ENCODE results near the gene OLR1. TPM values are rescaled to one million over a fixed set of nuclear protein-coding genes. Genes with fewer than 3 reads are reported as not detected.

Gene OLR1
- total RNA-seq, 2 experiments from 2014 or later = not detected

GRCh38 chr12:10174986-10175614, 3.2 kb upstream of the OLR1 start:
- Histone ChIP-seq H3K4me1 (ENCODE audit: insufficient read depth, low read length) (no peaks in the 10 kb centered on the region), H3K4me3 (ENCODE audit: low read length) (no peak overlapping the region), H3K27me3 (ENCODE audit: control insufficient read depth in 1 of 2, insufficient read depth in 2 of 2, low read length in 2 of 2) (peaks cover 5 to 8% of the 10 kb centered on the region in 2 experiments), H3K27ac (ENCODE audit: low read depth in 1 of 2, low read length in 2 of 2) (no peak overlapping the region), H3K9me3 (ENCODE audit: control insufficient read depth in 1 of 2, insufficient read depth in 1 of 2, low read length in 2 of 2) (no peaks in the 10 kb centered on the region), H3K36me3 (ENCODE audit: insufficient read depth, low read length) (no peaks in the 10 kb centered on the region)
- H3K4me3 Mint-ChIP-seq = no peak overlapping the region
- no peaks in the 10 kb centered on the region for H3K36me3 Mint-ChIP-seq (ENCODE audit: low read depth)
- no peak for DNase-seq
- POLR2A ChIA-PET = no interaction called here
- no peak for TF ChIP-seq CTCF (IDR thresholded peaks at IDR 0.05)
- no peaks in the 10 kb centered on the region for H3K4me1 Mint-ChIP-seq (ENCODE audit: low read depth)
- no peaks in the 10 kb centered on the region for H3K9me3 Mint-ChIP-seq
- intact Hi-C loops (cut with DNase I, micrococcal nuclease) = no loop called here
- H3K27me3 Mint-ChIP-seq = peaks cover 30% of the 10 kb centered on the region
- CTCF ChIA-PET = no interaction called here
- no peak for ATAC-seq (ENCODE audit: poor library complexity)
- H3K27ac Mint-ChIP-seq = no peak overlapping the region

GRCh38 chr12:10170216-10170615, 1.7 kb downstream of the OLR1 start:
- TF ChIP-seq CTCF (IDR thresholded peaks at IDR 0.05) = no peak
- H3K4me1 Mint-ChIP-seq (ENCODE audit: low read depth) = no peaks in the 10 kb centered on the region
- Histone ChIP-seq H3K9me3 (ENCODE audit: control insufficient read depth in 1 of 2, insufficient read depth in 1 of 2, low read length in 2 of 2) (no peaks in the 10 kb centered on the region), H3K27me3 (ENCODE audit: control insufficient read depth in 1 of 2, insufficient read depth in 2 of 2, low read length in 2 of 2) (peaks cover 0 to 8% of the 10 kb centered on the region in 2 experiments), H3K36me3 (ENCODE audit: insufficient read depth, low read length) (no peaks in the 10 kb centered on the region), H3K4me1 (ENCODE audit: insufficient read depth, low read length) (no peaks in the 10 kb centered on the region), H3K27ac (ENCODE audit: low read depth in 1 of 2, low read length in 2 of 2) (no peak overlapping the region), H3K4me3 (ENCODE audit: low read length) (no peak overlapping the region)
- no peaks in the 10 kb centered on the region for H3K36me3 Mint-ChIP-seq (ENCODE audit: low read depth)
- no peaks in the 10 kb centered on the region for H3K9me3 Mint-ChIP-seq
- no peak for DNase-seq
- H3K27ac Mint-ChIP-seq = no peak overlapping the region
- no peak for ATAC-seq (ENCODE audit: poor library complexity)
- peaks cover 11% of the 10 kb centered on the region for H3K27me3 Mint-ChIP-seq
- CTCF ChIA-PET = no interaction called here
- no peak overlapping the region for H3K4me3 Mint-ChIP-seq
- POLR2A ChIA-PET = interaction anchor here (0.7 kb wide), 1 partner anchor 17 kb away, joined by 4 read pairs; no protein-coding TSS in a partner anchor
- intact Hi-C loops (cut with DNase I, micrococcal nuclease) = no loop called here

GRCh38 chr12:10169104-10169503, 2.8 kb downstream of the OLR1 start:
- H3K9me3 ChIP-seq (ENCODE audit: control insufficient read depth in 1 of 2, insufficient read depth in 1 of 2, low read length in 2 of 2) = no peaks in the 10 kb centered on the region
- Mint-ChIP-seq H3K9me3 (no peaks in the 10 kb centered on the region), H3K36me3 (ENCODE audit: low read depth) (no peaks in the 10 kb centered on the region), H3K27me3 (peaks cover 6% of the 10 kb centered on the region), H3K27ac (no peak overlapping the region), H3K4me1 (ENCODE audit: low read depth) (no peaks in the 10 kb centered on the region), H3K4me3 (no peak overlapping the region)
- ChIA-PET POLR2A (no interaction called here), CTCF (no interaction called here)
- no peaks in the 10 kb centered on the region for H3K4me1 ChIP-seq (ENCODE audit: insufficient read depth, low read length)
- peaks cover 0 to 8% of the 10 kb centered on the region in 2 experiments for H3K27me3 ChIP-seq (ENCODE audit: control insufficient read depth in 1 of 2, insufficient read depth in 2 of 2, low read length in 2 of 2)
- TF ChIP-seq CTCF (IDR thresholded peaks at IDR 0.05) = no peak
- no peaks in the 10 kb centered on the region for H3K36me3 ChIP-seq (ENCODE audit: insufficient read depth, low read length)
- ATAC-seq (ENCODE audit: poor library complexity) (no peak), DNase-seq (no peak)
- no peak overlapping the region for H3K4me3 ChIP-seq (ENCODE audit: low read length)
- no peak overlapping the region for H3K27ac ChIP-seq (ENCODE audit: low read depth in 1 of 2, low read length in 2 of 2)
- intact Hi-C loops (cut with DNase I, micrococcal nuclease) = no loop called here

Data from CD4-positive, alpha-beta T cell (primary cell).